OCI-LY7 (cell line): ENCODE results near the gene CAMSAP2.

Experiments used
- EZH2phosphoT487 ChIP-seq: fragments of 200-600 bp; sonication (generic); IDR thresholded peaks from 2 replicates; pipeline ENCODE4 v1.6.1; 2018; ENCODE audit warnings: low read depth, borderline replicate concordance, mild to moderate bottlenecking, mixed run types, antibody characterized with exemption, low read length, moderate library complexity, mixed read lengths
- TF ChIP-seq, protein P1 (sequence below): fragments of 200-600 bp; sonication (generic); conservative IDR thresholded peaks from 2 replicates; pipeline ENCODE4 v1.5.1; 2014; ENCODE audit warnings: mild to moderate bottlenecking, antibody characterized with exemption, low read length, moderate library complexity, mixed read lengths

DNA sequence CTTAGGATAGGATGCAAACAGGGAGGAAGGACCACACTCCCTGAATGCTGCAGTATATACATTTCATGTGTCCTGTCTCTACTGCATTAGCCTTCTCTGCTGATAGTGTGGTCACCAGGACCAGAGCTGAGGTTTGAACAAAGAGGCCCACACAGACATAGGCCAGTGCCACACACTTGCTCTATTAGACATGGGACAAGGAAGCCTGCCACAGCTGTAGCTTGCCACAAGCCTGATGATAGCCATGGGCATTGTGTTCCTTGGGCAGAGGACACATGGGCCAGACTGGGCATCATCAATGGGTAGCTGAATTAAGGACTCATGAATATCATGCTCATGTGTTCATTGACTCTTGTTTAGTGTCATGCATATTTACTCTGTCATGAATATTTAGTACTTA, 10.4 kb downstream of the CAMSAP2 start:
- TF ChIP-seq, protein P1, sequence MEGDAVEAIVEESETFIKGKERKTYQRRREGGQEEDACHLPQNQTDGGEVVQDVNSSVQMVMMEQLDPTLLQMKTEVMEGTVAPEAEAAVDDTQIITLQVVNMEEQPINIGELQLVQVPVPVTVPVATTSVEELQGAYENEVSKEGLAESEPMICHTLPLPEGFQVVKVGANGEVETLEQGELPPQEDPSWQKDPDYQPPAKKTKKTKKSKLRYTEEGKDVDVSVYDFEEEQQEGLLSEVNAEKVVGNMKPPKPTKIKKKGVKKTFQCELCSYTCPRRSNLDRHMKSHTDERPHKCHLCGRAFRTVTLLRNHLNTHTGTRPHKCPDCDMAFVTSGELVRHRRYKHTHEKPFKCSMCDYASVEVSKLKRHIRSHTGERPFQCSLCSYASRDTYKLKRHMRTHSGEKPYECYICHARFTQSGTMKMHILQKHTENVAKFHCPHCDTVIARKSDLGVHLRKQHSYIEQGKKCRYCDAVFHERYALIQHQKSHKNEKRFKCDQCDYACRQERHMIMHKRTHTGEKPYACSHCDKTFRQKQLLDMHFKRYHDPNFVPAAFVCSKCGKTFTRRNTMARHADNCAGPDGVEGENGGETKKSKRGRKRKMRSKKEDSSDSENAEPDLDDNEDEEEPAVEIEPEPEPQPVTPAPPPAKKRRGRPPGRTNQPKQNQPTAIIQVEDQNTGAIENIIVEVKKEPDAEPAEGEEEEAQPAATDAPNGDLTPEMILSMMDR: no peak
- TF ChIP-seq EZH2phosphoT487: no peak
